ENCODE data around the gene EIF2B4.

GRCh38 chr2:27353762-27354596 lies 16.2 kb downstream of the EIF2B4 start:
- TF ChIP-seq CTCF (conservative IDR thresholded peaks at IDR 0.05 in 1 of 2, IDR thresholded peaks at IDR 0.05 in 1 of 2; ENCODE audit: low read depth in 1 of 2, low read length in 2 of 2) (no peak), EZH2 (IDR thresholded peaks at IDR 0.05; ENCODE audit: low read length, missing control alignments) (no peak)

Data from fibroblast of lung (primary cell).